Bronchus fibroblast of lung (primary cell): Measurements from ENCODE around the gene PSIP1. TPM values are rescaled to one million over a fixed set of nuclear protein-coding genes. Genes with fewer than 3 reads are reported as not detected.

Experiments used
- total RNA-seq: library from RNA; depleted of rRNA; stranded (reverse); fragments of >200 nt; gene quantifications from 2 replicates; pipeline ENCODE4 v1.2.3, GENCODE V29; 2015

The PSIP1 gene
- 49.7 and 62.9 TPM in 2 replicates for total RNA-seq

DNA sequence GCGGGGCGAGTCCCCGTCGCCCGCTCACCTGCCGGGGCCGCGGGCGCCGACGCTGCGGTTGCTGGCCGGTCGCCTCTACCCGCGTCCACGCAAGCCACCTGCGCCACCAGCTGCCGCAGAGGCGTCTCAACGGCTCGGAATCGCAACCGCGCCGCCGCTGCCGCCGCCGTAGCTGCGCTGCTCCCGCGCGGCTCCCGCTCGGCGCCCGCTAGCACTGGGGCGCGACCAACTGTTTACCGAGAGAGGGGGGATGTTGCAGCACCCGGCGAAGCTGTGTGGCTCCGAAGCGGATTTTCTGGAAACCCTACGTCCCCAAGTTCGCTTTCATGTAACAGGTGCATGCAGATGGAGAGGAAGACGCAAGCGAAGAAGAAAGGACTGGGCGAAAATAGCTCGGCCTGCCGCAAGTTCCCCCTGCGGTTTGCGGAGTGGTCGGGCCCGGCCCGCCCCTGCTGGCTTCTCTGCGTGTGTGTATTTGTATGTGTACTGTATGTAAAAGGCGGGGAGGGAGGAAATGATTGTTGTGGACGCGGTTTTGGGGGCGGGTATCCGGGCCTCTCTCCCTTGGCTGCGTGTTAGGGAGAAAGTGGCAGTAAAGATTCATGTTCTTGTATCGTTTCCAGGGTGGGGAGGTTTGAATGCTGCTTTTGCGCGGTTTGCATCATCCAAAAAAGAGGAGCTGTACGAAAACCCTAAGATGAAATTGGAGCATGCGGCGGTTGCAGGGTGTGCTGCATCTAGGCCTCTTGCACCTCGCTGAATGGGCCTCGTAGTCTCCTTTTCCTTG lies at the start of gene PSIP1:
Gene PSIP1 (minus strand): TSS at position 182 of the 787 bp plus-strand sequence. CDS start 782 bp downstream, outside the sequence.

DNA sequence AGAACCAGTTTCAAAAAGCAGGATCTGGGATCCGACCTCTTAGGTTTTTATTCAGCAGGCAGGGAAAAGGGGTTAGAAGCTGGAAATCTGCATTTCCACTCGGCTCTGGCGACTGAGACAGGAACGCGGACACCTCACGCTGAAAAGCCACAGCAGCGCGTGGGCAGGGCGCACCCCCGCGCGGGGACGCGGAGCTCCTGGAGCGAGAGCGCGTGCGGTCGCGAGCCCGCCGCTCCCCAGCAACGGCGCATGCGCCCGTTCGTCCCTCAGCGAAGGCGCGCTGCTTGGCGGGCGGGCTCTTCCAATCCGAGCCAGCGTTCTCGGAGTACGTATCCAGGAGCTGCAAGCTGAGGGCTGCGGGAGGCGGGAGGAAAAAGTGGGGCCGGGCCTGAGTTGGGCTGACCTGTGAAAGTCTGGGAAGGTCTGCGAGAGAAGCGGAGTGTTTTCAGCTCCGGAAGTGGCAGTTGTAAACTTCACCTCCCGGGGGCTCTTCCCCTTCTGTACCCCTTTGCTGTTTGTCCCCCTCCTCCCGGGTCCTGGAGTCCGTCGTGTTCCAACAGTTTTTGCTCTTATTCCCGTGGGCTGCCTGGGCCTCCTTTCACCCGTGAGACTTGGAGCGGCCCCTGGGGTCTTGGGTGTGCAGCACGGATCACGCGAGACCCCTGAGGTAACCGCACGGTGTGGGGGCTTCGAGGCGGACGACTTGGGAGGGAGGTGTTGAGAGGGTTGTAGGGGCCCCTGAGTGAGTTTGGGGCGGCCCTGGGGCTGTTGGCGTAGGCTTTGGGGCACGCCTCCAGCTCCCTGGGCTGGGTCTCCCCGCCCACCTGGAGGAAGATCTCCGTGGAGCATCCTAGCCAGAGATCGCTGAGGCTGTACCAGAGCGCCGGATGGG lies 42.1 kb upstream of the PSIP1 start, which contains the start of gene CCDC171:
Gene CCDC171 (plus strand): TSS at position 408 of the 892 bp plus-strand sequence. CDS start 11,046 bp downstream, outside the sequence.

DNA sequence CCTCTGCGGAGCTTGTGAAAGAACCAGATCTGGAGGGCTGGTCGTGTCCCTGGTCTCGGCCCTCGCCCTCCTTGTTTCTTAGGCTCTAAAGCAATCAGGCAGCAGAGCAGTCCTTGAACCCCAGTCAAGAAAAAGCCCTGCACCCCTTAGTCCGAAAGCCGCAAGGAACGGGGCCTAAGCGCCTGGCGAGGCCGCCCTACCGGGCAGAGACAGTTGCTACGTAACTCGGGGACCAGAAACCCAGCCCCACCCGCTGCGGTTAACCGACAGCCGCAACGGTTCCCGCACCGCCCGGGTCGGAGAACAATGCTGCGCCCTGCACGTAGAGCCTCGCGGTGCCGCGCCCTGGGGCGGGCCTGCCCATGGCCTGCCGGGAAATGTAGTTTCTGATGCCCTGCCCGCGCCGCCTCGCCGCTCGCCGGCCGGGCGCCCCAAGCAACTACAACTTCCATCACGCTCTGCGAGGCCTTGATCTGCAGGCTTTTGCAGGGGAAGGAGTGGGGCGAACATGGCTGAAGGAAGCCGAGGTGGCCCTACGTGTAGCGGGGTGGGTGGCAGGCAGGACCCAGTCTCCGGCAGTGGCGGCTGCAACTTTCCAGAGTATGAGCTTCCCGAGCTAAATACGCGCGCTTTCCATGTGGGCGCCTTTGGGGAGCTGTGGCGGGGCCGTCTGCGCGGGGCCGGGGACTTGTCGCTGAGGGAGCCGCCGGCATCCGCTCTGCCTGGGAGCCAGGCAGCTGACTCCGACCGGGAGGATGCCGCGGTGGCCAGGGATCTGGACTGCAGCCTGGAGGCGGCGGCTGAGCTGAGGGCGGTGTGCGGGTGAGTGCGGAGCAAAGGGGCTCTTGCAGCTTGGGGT lies 88.2 kb downstream of the PSIP1 start, which contains the start of gene SNAPC3:
Gene SNAPC3 (plus strand): TSS at position 505 of the 859 bp plus-strand sequence. CDS start 4 bp downstream, at position 509.

Other genes starting within 250 kb of the PSIP1 start
- gene TTC39B, start 203.8 kb downstream of the PSIP1 start, total RNA-seq: 7.0 and 7.9 TPM in 2 replicates
- 17.5 and 22.4 TPM in 2 replicates for gene SNAPC3, start 88.1 kb downstream of the PSIP1 start, total RNA-seq
- 0.84 and 1.5 TPM in 2 replicates for gene CCDC171, start 42.1 kb upstream of the PSIP1 start, total RNA-seq